Medulla oblongata (tissue), 1 donor: ENCODE results near the gene MYBPH.
A peak's percentile ranks its signal among the peaks of the same experiment; 100 is the strongest.

ENCODE experiments used
- DNase-seq: peaks from one replicate; pipeline ENCODE4 v3.0.0-alpha.2; 2015; ENCODE audit errors: extremely low spot score

MYBPH gene

DNA sequence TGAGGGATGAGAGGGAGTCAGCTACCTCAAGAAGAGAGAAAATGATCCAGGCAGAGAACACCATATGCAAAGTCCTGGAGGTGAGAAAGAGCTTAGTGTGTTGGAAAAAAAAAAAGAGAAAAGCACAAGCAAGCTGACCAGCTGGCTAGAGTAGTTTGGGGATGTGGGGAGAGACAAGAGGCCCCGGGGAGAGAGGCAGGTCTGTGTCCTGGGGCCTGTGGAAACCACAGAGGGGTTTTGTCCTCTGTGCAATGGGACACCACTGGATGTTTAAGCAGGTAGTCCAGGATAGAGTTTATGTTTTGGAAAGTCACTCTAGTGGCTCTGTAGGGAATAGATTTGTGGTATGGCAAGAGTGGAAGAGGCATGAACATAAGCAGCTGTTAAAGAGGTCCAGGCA is 25.3 kb upstream of the MYBPH start:
- DNase-seq = no peak

DNA sequence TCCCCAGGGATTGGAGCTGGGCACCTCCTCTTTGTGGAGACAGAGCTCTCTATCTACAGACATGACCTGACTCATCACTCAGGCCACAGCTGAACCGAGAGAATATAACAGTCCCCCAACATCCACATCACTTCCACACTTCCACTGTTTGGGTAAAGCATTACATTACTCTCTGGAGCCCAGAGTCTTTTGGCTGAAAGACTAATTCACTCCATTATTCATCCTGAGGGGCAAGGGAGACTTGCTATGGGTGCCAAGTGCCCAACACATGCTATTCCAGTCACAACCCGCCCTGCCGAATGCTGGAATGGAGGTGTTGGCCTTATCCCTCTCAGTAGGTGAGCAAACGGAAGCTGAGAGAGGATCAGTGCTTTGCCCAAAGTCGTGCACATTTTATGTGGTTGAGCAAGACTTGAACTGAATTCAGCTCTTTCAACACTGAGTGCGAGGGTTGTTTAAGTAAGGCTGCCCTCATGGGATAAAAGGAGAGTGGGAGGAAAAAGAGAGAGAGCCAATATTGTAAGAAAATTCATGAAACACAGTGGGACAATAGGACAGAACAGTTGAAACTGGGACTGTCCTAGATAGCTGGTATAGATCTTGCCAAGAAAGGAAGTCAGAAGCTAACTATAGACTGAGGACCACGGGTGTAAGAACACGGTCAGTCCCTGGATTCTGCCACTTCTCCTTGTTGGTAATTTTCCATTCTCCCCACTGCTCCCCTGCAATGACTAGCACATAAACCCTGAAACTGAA is 24.4 kb upstream of the MYBPH start:
- DNase-seq = peak; percentile 67

GRCh38 chr1:203199481-203199815 is 23.8 kb upstream of the MYBPH start:
- DNase-seq = no peak

GRCh38 chr1:203199002-203199401 is 23.4 kb upstream of the MYBPH start:
- no peak for DNase-seq

- no peak for DNase-seq
These were observed 22.0 kb upstream of the MYBPH start for GRCh38 chr1:203197625-203198024.

DNA sequence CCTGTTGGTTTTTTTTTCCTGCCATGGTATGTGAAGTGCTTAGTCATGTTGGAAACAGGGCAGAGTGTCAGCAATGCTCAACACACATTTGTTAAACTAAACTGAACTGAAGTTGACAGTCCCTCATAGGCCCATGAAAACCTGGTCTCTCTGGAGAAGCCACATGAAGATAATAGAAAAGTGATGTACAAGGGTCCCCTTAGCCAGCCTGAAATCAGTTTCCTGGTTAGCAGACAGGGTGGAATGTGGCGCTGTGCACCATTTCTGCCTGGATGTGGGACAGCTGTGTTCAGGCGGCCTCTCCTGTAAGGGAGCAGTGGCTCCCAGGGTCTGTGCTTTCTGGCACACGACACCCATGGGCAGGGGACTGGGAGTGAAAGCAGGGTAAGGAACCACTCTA is 20.7 kb upstream of the MYBPH start:
- no peak for DNase-seq

GRCh38 chr1:203190949-203191348 is 15.3 kb upstream of the MYBPH start:
- DNase-seq = no peak

- DNase-seq = no peak
These were observed 14.3 kb upstream of the MYBPH start for GRCh38 chr1:203189951-203190352.

- no peak for DNase-seq
These were observed 13.1 kb upstream of the MYBPH start for GRCh38 chr1:203188686-203189232.

- peak; percentile 63 for DNase-seq
These were observed 12.2 kb upstream of the MYBPH start for GRCh38 chr1:203187689-203188264.

DNA sequence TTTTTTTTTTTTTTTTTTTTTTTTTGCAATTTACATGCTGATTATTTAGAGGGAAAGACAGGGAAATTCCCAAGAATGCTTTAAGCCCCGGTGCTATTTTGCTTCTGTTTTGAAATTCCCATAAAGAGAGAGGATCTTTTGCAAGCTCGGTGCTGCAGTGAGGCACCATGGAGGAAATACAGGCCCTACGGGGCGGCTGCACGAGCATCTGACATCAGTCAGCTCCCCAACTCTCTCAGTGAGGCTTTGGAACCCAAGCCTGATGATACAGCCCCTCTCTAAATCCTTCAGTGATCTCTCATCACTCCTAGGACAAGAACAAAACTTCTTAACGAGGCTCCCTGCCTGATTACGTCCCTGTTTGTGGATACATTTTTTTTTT is 11.7 kb upstream of the MYBPH start:
- peak; percentile 47 for DNase-seq

DNA sequence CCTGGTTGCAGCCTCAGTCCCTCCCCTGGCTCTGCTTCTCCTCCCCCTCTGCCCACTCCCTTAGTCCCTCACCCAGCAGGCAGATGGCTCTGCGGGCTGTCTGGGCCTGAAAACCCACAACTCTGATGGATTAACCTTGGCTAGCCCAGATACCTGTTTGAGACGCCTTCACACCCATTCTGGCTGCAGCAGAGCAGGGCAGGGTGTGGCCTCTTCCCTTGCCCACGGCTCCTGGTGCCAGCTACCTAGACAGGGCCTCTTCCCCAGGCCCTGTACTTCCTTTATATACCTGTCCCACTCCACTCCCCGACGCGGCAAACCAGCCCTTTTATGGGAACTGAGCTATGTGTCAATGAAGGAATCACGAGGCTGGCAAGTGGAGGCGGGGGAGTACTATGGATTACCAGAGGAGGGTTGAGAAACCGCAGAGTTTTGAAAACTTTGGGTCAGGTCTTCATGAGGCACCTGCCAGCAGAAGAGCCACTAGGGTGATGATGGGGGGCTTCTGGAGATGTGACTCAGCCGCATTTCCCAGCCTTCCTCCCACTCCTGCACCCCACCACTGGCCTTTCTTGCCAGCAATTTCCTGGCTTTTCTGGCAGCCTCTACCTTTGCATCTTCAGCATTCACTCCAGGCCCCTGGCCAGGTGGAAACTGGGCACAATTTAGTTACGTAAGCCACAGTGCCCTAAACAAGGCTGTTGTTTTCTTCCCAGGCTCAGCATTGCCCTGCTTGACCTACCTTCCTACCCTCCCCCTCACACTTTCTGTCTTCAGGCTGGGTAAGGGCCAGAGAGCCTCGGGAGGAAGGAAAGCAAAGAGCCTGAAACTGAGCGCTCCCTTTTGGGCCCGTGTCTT is 11.0 kb upstream of the MYBPH start, which contains the start of gene CHI3L1:
CHI3L1 (minus strand) TSS at position 259 of the 858 bp plus-strand sequence; CDS start at position 178, 81 bp downstream.
- peak; percentile 68 for DNase-seq

- no peak for DNase-seq
These were observed 10.4 kb upstream of the MYBPH start for GRCh38 chr1:203186091-203186445.

DNA sequence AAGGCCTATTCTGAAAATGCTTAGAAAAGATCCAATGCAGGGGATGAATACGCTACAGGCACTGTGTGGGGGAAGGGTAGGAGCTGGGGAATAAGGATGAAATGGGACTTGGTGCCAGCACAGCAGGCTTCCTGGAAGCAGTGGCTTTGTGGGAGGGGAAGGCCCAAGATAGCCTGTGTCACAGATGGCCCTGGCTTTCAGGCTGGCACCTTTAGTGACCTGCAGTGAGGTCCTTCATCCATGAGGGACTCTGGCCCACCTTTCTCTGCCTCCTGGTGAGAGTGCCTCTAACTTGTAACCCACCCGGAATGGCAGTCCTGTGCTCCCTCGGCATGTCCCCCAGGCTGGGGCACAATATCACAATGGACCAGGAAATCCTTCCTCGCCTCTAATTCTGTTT is 10.0 kb upstream of the MYBPH start:
- no peak for DNase-seq

DNA sequence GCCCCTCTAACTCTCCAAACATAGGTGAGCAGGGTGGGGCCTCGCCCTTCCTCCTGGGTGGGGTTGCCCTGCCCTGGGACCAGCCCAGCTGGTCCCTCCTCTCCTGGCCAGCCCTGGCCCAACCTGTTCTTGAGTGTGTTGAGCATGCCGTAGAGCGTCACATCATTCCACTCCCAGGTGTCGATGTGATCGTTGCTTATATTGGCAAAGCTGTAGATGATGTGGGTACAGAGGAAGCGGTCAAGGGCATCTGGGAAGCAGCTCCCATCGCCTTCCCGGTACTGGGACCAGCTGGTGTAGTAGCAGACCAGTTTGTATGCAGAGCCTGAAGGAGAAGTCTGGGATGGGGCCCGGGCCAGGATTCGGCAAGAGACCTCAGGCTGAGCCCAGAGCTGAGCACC is 9.4 kb upstream of the MYBPH start:
- no peak for DNase-seq

DNA sequence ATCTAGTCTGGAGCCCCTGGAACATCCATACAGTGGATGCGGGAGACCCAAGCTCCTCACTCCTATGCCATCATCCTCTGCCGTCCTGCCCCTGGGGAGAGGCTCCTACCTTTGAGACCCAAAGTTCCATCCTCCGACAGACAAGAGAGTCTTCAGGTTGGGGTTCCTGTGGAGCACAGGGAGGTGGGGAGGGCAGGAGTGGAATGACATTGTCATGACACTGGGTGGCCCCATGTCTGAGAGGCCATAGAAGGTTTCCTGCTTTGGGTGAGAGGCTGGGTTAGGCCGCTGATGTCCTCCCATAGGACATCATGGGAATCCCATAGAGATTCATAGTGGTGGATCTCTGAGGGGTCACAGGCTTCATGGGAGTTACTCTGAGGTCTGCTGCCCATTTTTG is 8.8 kb upstream of the MYBPH start:
- DNase-seq = no peak

DNA sequence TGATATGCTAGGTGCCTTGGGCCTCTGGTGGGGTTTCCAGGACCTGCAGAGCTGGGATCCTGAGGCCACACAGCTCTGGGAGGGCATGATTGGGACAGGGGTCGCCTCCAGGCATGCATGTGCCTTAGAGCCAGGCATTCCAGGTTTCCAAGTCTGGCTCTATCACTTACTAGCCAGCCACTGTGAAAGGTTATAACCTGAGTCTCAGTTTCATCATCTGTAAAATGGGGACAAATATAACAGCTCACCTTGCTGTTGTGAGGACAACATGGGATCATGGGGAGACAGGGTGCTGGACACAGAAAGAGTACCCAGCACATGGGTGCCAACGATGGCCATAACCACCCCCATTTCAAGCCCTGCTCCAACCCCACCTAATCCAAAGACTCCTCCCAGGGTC is 8.2 kb upstream of the MYBPH start:
- DNase-seq = no peak

GRCh38 chr1:203182387-203182953 is 6.8 kb upstream of the MYBPH start:
- DNase-seq = no peak

- no peak for DNase-seq
These were observed 6.2 kb upstream of the MYBPH start for GRCh38 chr1:203181586-203182386.

GRCh38 chr1:203180611-203181330 is 5.1 kb upstream of the MYBPH start:
- DNase-seq = no peak

DNA sequence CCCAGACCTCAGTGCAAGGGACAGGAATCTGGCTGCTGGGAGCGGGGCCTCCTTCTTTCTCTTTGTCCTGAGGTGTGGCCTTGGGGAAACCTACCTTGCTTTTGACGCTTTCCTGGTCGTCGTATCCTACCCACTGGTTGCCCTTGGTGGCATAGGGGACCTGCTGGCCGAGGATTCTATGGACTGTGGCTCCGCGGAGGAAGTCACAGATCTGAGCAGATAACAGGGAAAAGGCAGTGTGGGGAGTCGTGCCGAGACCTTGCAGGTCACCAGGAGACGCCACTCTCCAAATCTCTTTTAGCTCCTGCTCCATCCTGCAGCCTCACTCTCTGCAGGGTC is 4.0 kb upstream of the MYBPH start:
- DNase-seq = no peak
